Rectal smooth muscle tissue (tissue), 1 donor: ENCODE measurements around the gene KIAA1958.
"Not testable (repeated sequence)": the region's sequence is repeated elsewhere in the genome, so short reads cannot be mapped to it uniquely, and the experiment has no call there.

Experiments
- H3K27ac ChIP-seq: one replicate; pipeline ENCODE4 v1.7.0; 2013; ENCODE audit warnings: low read depth, low read length, inconsistent platforms
- H3K27me3 ChIP-seq: one replicate; pipeline ENCODE4 v1.7.0; 2013; ENCODE audit warnings: low read length; ENCODE audit not compliant: control insufficient read depth, insufficient read depth
- H3K36me3 ChIP-seq: one replicate; pipeline ENCODE4 v1.7.0; 2013; ENCODE audit warnings: low read length; ENCODE audit not compliant: control insufficient read depth, insufficient read depth
- H3K4me1 ChIP-seq: one replicate; pipeline ENCODE4 v1.7.0; 2013; ENCODE audit warnings: low read length; ENCODE audit not compliant: control insufficient read depth, insufficient read depth
- H3K4me3 ChIP-seq: one replicate; pipeline ENCODE4 v1.7.0; 2013; ENCODE audit warnings: low read length
- H3K9ac ChIP-seq: one replicate; pipeline ENCODE4 v1.7.0; 2013; ENCODE audit warnings: low read length

KIAA1958 gene

DNA sequence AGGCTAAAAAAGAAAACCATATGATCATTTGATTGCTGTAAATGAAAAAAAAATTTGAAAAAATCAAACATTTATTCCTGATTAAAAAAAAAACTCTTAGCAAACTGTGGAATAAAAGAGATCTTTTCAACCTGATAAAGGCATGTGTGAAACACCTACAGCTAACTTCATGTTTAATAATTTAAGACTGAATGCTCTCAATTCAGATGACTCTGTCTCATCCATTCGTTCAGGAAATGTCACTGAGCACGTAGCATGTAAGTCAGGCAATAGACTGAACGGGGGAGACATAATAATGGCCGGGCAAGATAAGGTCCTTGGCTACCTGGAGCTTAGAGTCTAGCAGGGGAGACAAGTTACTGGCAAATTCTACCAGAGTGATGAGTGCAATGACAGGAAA lies 25.8 kb downstream of the KIAA1958 start:
- H3K4me3 ChIP-seq, H3K4me1 ChIP-seq, H3K27ac ChIP-seq, H3K9ac ChIP-seq, H3K36me3 ChIP-seq, H3K27me3 ChIP-seq: not testable (repeated sequence)

GRCh38 chr9:112516769-112517168 lies 30.1 kb downstream of the KIAA1958 start:
- Histone ChIP-seq H3K4me3 (no peak overlapping the region), H3K27ac (no peak overlapping the region), H3K36me3 (no peaks in the 10 kb centered on the region), H3K27me3 (no peaks in the 10 kb centered on the region), H3K4me1 (no peaks in the 10 kb centered on the region), H3K9ac (no peak overlapping the region)

- no peak overlapping the region for H3K27ac ChIP-seq
- no peaks in the 10 kb centered on the region for H3K4me1 ChIP-seq
- no peak overlapping the region for H3K9ac ChIP-seq
- H3K36me3 ChIP-seq, result no peaks in the 10 kb centered on the region
- no peak overlapping the region for H3K4me3 ChIP-seq
- H3K27me3 ChIP-seq, result no peaks in the 10 kb centered on the region
These were observed 33.4 kb downstream of the KIAA1958 start for GRCh38 chr9:112520069-112520468.

GRCh38 chr9:112520656-112521055 lies 34.0 kb downstream of the KIAA1958 start:
- H3K4me3 ChIP-seq, result no peak overlapping the region
- H3K36me3 ChIP-seq, result no peaks in the 10 kb centered on the region
- no peak overlapping the region for H3K9ac ChIP-seq
- no peaks in the 10 kb centered on the region for H3K27me3 ChIP-seq
- no peak overlapping the region for H3K27ac ChIP-seq
- H3K4me1 ChIP-seq, result no peaks in the 10 kb centered on the region

- Histone ChIP-seq H3K4me3 (no peak overlapping the region), H3K4me1 (no peaks in the 10 kb centered on the region), H3K27ac (no peak overlapping the region), H3K36me3 (no peaks in the 10 kb centered on the region), H3K27me3 (no peaks in the 10 kb centered on the region), H3K9ac (no peak overlapping the region)
These were observed 40.3 kb downstream of the KIAA1958 start for GRCh38 chr9:112526973-112527372.

- no peak overlapping the region for H3K4me3 ChIP-seq
- no peak overlapping the region for H3K9ac ChIP-seq
- no peaks in the 10 kb centered on the region for H3K4me1 ChIP-seq
- no peak overlapping the region for H3K27ac ChIP-seq
- H3K27me3 ChIP-seq, result no peaks in the 10 kb centered on the region
- no peaks in the 10 kb centered on the region for H3K36me3 ChIP-seq
These were observed 41.3 kb downstream of the KIAA1958 start for GRCh38 chr9:112527959-112528358.

- H3K27ac ChIP-seq, result no peak overlapping the region
- no peak overlapping the region for H3K9ac ChIP-seq
- no peaks in the 10 kb centered on the region for H3K36me3 ChIP-seq
- no peak overlapping the region for H3K4me3 ChIP-seq
- no peaks in the 10 kb centered on the region for H3K4me1 ChIP-seq
- no peaks in the 10 kb centered on the region for H3K27me3 ChIP-seq
These were observed 42.7 kb downstream of the KIAA1958 start for GRCh38 chr9:112529316-112529715.

DNA sequence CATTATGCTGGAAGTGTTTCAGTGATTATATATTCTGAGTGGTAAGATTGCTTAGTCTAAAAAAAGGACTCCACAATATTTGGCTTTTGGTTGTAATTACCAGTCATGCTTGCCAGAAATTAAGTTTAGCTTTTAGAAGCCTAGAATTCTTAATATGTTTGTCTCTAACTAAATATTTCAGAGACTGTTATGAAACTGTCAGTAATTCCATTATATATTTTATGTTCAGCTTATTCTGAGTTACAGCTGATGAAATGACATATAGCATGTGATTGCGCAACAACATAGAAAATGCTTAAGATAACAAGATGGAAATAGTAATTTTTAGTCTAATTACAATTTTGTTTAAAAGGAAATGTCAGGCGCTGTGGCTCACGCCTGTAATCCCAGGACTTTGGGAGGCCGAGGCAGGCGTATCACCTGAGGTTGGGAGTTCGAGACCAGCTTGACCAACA lies 44.2 kb downstream of the KIAA1958 start:
- no peak overlapping the region for H3K27ac ChIP-seq
- no peaks in the 10 kb centered on the region for H3K36me3 ChIP-seq
- H3K9ac ChIP-seq, result no peak overlapping the region
- no peaks in the 10 kb centered on the region for H3K27me3 ChIP-seq
- no peaks in the 10 kb centered on the region for H3K4me1 ChIP-seq
- H3K4me3 ChIP-seq, result no peak overlapping the region

DNA sequence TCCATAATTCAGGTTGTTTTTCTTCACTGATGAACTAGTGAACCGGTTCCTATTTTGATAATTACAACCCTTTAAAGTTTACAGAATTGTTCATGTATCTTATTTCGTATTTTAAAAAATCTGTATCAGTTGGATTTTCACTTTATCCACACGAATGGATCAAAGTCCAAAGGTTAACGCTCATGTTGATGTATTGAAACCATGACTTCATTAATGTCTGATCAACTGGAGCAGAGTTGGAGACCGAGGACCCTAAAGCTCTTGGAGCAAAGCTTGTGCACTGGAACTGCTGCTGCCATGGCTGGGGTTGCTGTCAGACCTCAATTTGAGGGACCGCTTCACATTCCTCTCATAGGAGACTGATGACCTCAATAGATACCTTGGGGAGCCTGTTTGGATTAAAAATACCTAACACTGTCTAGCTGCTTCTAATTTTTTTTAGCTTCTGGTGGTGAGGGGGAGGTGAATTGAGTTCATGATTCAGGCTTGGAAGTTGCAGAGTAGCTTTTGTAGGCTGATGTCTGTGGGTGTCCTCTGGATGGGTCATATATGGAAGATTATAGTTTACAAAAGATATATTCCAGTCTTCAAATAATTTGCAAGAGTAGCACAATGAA lies 45.1 kb downstream of the KIAA1958 start:
- Histone ChIP-seq H3K9ac (no peak overlapping the region), H3K27ac (no peak overlapping the region), H3K4me1 (no peaks in the 10 kb centered on the region)

DNA sequence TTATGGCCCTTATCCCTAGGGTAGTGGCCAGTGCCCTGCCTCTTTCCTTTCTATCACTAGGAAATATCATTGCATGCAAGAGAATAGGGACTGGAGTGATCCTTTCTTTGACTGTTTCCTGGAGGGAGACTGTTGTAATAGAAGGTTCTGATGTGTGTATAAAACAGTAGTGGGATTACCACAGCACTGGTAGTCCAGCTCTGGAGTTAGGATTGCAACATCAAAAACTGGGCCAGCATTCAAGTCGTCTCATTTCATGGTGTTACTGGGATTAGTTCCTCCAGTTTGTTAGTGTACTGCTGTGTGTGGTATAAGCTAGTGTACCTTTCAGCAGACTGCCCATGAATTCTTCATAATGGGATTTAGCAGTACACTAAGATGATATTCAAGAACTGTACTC lies 45.8 kb downstream of the KIAA1958 start:
- Histone ChIP-seq H3K4me3 (no peak overlapping the region), H3K27me3 (no peaks in the 10 kb centered on the region), H3K27ac (no peak overlapping the region), H3K4me1 (no peaks in the 10 kb centered on the region), H3K36me3 (no peaks in the 10 kb centered on the region), H3K9ac (no peak overlapping the region)

More for the DNA sequence above, 45.1 kb downstream of the KIAA1958 start:
- no peaks in the 10 kb centered on the region for H3K27me3 ChIP-seq
- no peaks in the 10 kb centered on the region for H3K36me3 ChIP-seq
- H3K4me3 ChIP-seq, result no peak overlapping the region

DNA sequence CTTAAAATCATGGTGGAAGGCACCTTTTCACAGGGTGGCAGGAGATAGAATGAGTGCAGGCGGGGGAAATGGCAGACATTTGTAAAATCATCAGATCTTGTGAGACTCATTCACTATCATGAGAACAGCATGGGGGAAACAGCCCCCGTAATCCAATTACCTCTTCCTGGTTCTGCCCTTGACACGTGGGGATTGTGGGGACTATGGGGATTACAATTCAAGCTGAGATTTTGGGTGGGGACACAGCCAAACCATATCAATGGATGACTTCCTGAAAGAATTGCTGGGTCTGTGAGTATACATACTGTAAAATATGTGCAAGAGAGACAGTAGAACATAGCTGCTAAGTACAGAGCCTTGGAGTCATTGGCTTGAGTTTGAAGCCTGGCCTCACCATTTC lies 47.0 kb downstream of the KIAA1958 start:
- Histone ChIP-seq H3K27ac (no peak overlapping the region), H3K27me3 (no peaks in the 10 kb centered on the region), H3K9ac (no peak overlapping the region), H3K4me1 (no peaks in the 10 kb centered on the region), H3K36me3 (no peaks in the 10 kb centered on the region), H3K4me3 (no peak overlapping the region)

DNA sequence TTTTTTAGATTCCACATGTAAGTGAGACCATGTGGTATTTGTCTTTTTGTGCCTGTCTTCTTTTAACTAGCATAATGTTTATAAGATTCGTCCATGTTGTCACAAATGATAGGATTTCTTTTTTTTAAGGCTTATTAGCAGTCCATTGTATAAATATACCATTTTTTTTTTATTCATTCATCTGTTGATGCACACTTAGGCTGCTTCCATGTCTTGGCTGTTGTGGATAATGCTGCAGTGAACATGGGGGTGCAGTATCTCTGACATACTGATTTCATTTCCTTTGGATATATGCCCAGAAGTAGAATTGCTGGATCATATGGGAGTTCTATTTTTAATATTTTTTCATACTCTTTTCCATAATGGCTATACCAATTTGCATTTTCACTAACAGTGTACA lies 48.7 kb downstream of the KIAA1958 start:
- Histone ChIP-seq H3K4me1 (no peaks in the 10 kb centered on the region), H3K4me3 (no peak overlapping the region), H3K36me3 (no peaks in the 10 kb centered on the region), H3K9ac (no peak overlapping the region), H3K27me3 (no peaks in the 10 kb centered on the region), H3K27ac (no peak overlapping the region)

GRCh38 chr9:112535811-112536210 lies 49.2 kb downstream of the KIAA1958 start:
- Histone ChIP-seq H3K36me3 (no peaks in the 10 kb centered on the region), H3K4me1 (no peaks in the 10 kb centered on the region), H3K27me3 (no peaks in the 10 kb centered on the region), H3K4me3 (no peak overlapping the region), H3K27ac (no peak overlapping the region), H3K9ac (no peak overlapping the region)
